ENCODE results near the gene CHST5.
A peak's percentile ranks its signal among the peaks of the same experiment; 100 is the strongest.
"Not testable (repeated sequence)": the region's sequence is repeated elsewhere in the genome, so short reads cannot be mapped to it uniquely, and the experiment has no call there.

The CHST5 gene

GRCh38 chr16:75506107-75506506 lies 29.8 kb downstream of the CHST5 start:
- no peak for DNase-seq (ENCODE audit: low spot score)

GRCh38 chr16:75503801-75504200 lies 32.1 kb downstream of the CHST5 start:
- DNase-seq (ENCODE audit: low spot score) = no peak

GRCh38 chr16:75502916-75503605 lies 32.8 kb downstream of the CHST5 start:
- DNase-seq (ENCODE audit: low spot score) = no peak

GRCh38 chr16:75501820-75502219 lies 34.1 kb downstream of the CHST5 start:
- not testable (repeated sequence) for DNase-seq (ENCODE audit: low spot score)

GRCh38 chr16:75501359-75501758 lies 34.5 kb downstream of the CHST5 start:
- DNase-seq (ENCODE audit: low spot score) = no peak

GRCh38 chr16:75498605-75499322 lies 37.1 kb downstream of the CHST5 start:
- not testable (repeated sequence) for DNase-seq (ENCODE audit: low spot score)

GRCh38 chr16:75497558-75497957 lies 38.4 kb downstream of the CHST5 start:
- DNase-seq (ENCODE audit: low spot score) = no peak

- peak; percentile 93 for DNase-seq (ENCODE audit: low spot score)
Measured at GRCh38 chr16:75495076-75495674, 40.7 kb downstream of the CHST5 start, which contains the start of gene CHST6. Gene CHST6 (minus strand): TSS chr16:75495441. CDS start chr16:75479828, 15,613 bp downstream.

- no peak for DNase-seq (ENCODE audit: low spot score)
Measured at GRCh38 chr16:75494661-75495075, 41.2 kb downstream of the CHST5 start.

GRCh38 chr16:75494184-75494583 lies 41.7 kb downstream of the CHST5 start:
- DNase-seq (ENCODE audit: low spot score) = no peak

GRCh38 chr16:75491876-75492275 lies 44.0 kb downstream of the CHST5 start:
- DNase-seq (ENCODE audit: low spot score) = no peak

- DNase-seq (ENCODE audit: low spot score) = no peak
Measured at GRCh38 chr16:75488322-75488721, 47.6 kb downstream of the CHST5 start.

GRCh38 chr16:75486676-75487313 lies 49.1 kb downstream of the CHST5 start:
- no peak for DNase-seq (ENCODE audit: low spot score)

GRCh38 chr16:75486014-75486675 lies 49.8 kb downstream of the CHST5 start:
- no peak for DNase-seq (ENCODE audit: low spot score)

GRCh38 chr16:75485230-75486013 lies 50.5 kb downstream of the CHST5 start:
- DNase-seq (ENCODE audit: low spot score) = no peak

GRCh38 chr16:75483222-75483621 lies 52.7 kb downstream of the CHST5 start:
- DNase-seq (ENCODE audit: low spot score) = peak; percentile 36

GRCh38 chr16:75482434-75483205 lies 53.3 kb downstream of the CHST5 start:
- no peak for DNase-seq (ENCODE audit: low spot score)

- no peak for DNase-seq (ENCODE audit: low spot score)
Measured at GRCh38 chr16:75481475-75481874, 54.4 kb downstream of the CHST5 start.

GRCh38 chr16:75479421-75479990 lies 56.4 kb downstream of the CHST5 start:
- no peak for DNase-seq (ENCODE audit: low spot score)
